Fibroblast of the conjunctiva (primary cell): ENCODE data around the gene FOXC2.
A peak's percentile ranks its signal among the peaks of the same experiment; 100 is the strongest.

Source experiments
- DNase-seq: peaks from one replicate; pipeline ENCODE4 v3.0.0-alpha.2; 2010; ENCODE audit warnings: low read depth

FOXC2 gene

DNA sequence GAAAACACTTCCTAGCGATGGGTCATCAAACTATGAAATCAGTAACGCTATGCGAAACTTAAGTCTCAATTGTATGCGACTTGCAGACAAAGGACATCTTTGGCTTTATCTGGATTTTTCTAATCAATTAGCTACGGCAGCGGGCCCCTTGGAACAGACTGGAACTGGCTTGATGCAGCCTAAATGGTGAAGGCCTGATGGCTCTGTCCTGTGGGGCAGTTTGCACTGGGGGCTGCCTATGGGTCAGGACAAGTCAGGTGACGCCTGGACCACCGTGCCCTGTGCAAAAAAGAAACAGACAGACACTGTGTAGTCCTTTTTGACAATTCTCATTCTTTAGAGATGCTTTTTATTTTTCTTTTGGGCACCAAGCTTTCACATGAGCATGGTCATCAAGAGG is 33.6 kb upstream of the FOXC2 start:
- no peak for DNase-seq

DNA sequence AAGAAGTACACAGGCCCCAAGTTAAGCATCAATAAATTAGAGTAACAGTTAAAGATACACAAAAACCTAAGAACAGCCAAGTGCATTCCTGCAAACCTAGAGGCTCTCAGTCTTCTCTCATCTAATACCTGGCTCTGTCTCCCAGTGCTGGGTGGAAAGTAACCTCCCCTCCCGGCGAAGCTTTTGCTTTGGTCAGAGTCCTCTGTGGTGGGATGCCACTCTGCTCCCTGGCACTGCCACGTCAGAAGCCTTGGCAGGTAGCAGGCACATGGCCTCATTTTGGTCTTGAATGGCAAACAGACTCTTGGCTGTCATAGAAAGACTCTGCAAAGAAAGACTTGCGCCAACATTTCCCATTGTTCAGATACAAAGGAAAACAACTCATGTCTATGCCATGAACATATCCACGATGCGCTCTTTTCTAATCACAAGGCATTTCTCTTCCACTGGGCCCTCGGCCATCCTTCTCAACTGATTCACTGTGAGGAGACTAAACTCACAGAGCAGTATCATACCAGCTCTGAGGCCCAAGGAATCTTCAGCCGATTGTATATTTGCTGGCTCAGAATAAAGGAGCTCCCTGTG is 32.8 kb upstream of the FOXC2 start:
- no peak for DNase-seq

DNA sequence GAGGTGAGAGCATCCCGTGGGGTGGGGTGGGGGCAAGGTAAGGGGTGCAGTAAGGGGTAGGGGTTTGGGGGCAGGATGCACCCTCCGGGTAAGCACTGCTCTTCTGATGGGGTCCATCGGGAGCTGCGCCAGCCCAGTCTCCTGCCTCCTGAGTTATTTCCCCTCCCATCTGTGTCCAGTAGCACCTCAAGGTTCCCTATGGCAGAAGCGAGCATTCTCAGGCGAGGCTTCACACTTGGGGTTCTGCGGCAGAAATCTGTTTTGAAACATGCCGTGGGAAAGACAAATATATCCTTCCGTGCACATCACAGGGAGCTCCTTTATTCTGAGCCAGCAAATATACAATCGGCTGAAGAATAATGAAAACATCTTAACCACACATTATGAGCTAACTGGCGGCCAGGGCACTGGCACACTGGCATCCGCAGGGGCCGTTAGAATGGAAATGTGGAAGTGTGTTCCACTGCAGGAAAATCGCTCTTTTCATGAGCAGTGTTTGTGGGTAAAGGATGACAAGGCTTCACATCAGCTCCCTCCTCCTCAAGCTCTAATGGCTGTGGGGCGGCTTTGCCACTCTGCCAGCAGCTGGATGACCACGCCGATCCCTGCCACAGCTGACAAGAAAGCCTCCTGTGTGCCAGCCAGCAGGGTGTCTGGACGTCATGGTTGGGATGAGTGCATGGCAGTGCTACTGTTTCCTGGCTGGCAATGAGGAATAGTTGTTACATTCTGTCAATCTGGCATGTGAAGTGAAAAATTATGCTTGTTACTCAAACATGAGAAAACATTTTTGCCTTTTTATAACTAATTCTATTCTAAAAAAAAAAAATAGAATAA is 31.6 kb upstream of the FOXC2 start:
- DNase-seq: no peak

DNA sequence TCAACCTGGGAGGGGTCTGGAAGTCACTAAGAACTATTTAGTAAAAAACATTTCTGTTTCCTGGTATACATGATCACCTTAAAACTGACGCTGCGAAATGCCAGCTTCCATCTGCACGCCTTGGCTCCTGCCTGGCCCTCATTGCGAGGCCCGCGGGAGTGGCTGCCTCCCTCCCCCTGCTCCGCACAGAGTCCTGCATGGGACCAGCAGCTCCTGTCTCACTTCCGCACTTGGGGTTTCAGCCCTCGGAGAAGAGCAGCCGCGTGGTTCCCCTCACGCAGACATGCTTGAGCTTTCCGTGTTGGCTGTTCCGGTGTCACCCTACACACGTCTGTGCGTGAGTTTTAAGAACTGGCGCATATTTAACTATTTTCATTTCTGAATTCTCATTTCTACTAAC is 30.0 kb upstream of the FOXC2 start:
- no peak for DNase-seq

DNA sequence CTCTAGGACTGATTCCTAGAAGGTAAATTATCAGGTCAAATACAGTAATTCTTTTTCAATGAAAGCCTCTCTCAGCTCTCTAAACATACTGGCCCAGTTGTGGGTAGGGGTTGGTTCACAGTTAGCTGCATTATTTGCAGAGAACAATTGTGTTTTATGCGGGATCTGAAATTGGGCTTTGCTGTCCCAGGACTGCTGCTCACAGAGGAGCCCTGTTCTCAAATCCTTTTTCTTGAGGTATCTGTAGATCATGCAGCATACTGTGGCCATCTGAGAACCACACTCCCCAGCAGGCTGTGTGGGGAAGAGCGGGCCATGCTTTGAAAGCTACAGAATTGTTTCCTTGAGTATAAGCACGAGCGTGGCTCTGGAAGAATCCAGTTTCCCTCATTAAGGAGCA is 29.1 kb upstream of the FOXC2 start:
- DNase-seq: no peak

DNA sequence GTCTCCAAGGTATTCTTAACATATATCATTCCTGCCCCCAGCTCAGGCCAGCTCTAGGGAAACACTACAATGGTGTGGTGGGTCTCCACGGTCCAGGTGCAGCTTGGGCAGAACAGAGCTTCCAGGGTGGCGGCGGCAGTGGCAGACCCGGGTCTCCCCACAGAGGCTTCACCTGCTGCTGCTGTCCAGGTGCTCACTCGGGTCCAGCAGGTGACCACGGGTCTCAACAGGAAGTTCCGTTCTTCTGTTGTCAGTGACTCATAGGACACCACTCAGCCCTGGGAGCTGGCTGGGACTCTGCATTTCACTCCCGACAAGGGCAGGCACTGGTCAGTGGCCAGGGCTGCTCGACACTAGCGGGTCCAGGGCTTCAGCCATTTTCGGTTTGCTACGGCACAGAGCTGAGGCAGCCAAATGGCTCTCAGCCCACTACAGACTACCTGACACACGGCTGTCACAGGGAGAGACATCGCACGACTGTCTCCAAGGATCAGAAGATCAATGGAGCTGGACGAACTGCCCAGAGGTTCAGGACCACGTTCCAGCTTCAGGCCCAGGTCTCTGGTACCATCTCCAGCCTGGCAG is 28.3 kb upstream of the FOXC2 start:
- no peak for DNase-seq

DNA sequence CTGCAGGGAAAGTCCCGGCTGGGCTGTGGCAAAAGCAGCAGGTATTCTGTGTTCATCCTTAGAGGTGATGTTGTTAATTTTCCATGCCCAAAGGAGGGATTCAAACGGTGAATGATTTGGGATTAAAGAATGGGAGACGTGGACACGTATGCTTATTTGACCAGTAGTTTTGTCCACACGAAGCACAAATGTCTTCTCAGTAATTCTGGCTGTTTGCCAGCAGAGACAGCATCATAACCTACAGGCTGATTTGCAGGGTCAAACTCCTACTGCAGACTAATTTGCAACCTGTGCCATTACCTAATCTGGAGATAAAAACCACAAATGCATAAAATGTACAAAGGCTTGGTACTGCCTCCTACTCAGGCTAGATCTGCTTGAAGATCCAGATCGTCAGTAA is 25.7 kb upstream of the FOXC2 start:
- no peak for DNase-seq

DNA sequence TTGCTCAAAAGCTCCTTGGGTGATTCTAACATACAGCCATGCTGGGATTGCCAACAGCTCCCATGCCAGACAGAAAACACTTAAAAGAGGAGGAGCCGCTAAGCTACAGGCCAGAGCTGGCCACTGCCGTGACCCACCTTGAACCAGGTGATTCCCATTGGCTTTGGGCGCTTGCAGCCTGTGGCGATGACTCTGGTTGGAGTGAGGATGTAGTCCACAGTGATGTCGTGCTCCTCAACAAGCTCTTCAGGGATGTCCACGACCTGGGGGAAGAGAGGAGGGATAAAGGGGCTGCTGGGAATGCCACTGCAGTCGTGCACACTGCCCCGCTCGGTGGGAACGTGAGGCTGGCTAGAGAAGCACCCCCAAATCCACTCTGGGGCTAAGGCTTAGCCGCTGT is 25.1 kb upstream of the FOXC2 start:
- DNase-seq: no peak

DNA sequence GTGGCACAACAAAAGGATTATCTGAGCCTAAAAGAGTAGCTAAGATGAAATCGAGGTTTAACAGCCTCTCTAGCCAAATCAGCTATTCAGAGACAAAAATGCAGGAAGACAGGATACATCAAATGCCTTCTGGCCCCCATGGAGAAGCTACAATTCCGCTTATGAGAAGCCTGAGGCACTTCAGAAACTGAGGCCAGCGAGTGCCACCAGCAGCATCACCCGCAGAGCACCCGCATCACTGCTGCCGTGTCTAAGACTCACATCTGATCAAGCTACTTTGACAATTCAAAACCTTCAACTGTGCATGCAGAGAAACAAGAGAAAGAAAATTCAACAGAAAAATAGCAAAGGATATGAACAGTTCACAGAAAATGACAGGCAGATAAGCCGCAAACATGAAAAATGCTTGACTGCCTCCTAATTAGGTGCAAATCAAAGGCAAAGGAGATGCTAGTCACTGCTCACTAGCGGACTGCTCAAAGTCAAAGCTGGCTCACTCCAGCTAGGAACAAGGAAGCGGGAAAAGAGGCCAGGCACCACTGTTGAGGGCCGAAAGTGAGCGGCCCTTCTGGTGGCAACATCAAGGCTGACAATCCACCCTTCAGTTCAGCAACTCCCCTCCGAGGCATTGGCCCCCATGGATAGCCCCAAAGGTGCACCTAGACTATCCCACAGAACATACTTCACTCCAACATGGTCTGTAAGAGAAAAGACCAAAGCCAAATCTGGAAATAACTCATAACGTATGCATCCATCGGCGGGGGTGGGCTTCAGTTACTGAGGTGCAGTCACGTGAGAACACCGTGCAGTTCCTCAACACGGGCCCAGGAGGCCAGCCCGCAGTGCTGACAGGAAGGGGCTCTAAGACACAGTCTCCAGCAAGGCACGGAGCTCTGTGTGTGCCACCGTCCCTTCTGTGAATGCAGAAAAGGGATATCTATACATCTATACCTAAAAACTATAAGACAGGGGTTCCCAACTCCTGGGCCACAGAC is 23.6 kb upstream of the FOXC2 start:
- no peak for DNase-seq

DNA sequence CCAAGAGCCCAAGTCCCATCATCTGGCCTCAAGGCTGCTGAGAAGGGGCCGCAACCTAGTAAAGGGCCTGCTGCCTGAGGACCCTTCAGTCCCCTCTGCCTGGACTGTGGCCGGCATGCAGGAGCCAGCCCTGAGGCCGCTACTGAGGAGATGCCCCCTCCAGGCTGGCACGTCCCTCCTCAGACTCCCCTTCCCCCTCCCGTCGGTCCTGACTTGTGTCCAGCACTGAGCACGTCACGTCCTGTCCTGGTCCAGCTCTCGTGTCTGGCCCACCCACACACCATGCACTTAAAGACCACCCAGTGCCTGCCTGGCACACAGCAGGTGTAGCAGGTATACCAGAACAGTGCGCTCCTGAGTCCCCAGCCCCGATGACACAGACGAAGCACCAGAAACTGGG is 21.1 kb upstream of the FOXC2 start:
- no peak for DNase-seq

DNA sequence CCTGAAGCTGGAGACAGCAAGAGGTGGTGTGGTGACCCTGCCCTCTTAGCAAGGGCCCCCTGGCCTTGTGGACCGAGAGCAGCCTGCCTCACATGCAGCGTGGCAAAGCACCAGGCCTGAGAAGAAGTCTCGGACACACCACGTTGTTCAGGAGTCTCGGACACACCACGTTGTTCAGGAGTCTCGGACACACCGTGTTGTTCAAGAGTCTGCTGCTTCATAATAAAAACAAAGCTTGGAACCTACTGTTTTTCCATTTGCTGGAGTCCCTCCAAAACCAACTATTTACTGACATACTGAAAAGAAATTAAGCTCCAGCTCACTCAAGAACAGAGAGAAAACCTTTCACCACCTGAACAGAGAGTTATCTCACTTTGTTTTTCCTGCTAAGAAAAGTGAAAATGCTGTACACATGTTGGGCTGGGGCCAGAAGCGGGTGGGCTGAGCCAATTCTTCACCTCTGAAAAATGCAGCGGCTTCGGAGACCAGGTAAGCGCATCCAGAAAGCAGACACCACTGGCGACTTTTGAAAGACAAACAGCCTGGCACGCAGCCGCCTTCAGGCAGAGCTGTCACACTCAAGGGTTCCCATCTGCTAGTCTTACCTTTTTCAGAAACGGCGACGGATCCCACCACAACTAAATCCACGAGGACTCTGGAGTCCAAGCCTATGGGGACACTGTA is 20.5 kb upstream of the FOXC2 start:
- DNase-seq: no peak

DNA sequence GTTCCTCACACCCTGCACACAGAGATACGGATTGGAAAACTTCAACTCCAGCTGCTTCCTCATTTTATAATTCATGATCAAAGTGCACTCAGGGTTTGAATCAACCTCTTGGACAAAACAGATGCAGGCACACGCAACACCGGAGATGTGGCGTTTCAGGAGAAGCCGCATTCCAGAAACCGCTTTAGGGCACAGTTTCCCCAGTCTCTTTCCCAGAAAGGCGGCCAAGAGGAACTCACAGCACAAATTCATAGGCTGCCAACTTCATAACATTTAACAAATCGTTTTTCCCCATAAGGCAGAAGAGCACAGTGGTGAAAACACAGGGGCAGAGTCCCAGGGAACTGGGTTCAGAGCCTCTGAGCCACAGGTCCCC is 20.0 kb upstream of the FOXC2 start:
- no peak for DNase-seq

DNA sequence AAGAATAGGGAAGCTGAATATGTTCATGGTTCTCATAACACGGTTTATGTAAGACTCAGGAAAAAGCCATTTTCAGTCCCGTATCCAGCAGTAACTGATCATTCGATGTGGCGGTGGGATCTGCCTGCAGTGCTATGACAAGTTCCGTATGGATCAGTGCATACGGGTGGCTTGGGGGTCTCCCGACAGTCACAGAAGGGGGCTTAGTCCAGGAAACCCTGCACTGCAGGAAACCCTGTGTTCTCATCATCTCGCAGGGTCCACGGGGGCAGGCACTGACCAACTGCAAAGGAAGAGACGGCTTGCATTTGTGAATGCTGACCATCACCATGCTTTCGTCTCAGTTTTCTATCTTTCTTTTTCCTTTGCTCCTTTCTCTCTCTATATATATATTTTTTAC is 19.3 kb upstream of the FOXC2 start:
- no peak for DNase-seq

DNA sequence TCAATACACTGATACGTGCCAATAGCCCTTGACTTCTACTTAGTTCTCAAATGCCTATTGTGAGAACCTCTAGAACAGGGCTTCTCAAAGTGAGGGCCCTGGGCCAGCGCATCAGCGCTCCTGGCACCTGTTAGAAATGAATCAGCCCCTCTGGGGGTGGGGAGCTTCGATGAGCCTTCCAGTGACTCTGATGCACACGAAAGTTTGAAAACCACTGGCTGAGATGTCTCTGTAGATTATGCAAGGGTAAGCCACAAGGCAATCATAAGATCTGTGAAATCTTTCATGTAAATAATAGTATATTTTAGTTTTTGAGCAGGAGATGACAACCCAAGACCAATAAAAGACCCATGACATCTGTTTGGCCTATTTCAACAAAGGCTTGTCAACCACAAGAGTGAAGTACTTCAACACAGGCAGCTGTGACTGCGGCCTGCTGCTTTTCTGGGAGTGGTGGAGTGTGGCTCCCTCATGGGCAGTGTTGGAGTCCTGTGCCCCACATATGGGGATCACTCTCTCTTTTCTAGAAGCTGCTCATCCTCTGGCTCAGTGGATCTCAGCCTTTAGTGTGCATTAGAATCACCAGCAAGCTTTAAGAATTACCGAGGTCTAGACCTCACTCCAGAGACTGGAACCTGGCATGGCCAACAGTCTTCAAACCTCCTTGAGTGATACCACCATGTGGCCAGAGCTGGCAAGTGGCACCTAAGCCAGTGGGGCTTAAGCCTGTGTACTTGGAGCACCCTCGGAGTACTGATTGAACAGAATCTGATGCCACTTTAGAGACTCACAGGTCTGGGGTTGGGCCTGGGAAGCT is 17.3 kb upstream of the FOXC2 start:
- no peak for DNase-seq

DNA sequence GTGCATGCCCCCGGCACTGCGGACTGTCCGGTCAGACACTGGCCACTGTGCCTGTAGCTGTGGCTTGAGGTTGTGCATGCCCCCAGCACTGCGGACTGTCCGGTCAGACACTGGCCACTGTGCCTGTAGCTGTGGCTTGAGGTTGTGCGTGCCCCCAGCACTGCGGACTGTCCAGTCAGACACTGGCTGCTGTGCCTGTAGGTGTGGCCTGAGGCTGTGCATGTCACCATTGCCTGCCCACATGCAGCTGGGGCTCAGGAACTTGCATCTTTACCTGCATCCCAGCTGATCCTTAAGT is 16.8 kb upstream of the FOXC2 start:
- DNase-seq: no peak

DNA sequence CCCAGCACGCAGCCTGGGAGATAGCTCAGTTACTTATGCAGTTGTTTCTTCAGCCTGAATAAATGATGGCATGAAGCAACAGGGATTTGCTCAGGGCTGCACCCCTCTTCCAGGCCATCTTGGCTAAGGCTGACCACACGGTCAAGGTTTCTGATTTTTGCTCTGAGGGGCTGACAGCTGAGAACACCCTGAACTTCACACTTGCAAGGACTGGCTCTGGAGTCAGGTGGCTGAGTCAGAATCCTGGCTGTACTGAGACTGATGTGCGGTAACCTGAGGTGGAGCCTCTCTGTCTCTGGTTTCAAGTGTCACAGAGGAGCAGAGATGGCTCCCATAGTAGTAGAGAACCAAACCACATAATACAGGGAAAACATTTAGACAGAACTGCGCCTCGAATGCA is 16.3 kb upstream of the FOXC2 start:
- no peak for DNase-seq

DNA sequence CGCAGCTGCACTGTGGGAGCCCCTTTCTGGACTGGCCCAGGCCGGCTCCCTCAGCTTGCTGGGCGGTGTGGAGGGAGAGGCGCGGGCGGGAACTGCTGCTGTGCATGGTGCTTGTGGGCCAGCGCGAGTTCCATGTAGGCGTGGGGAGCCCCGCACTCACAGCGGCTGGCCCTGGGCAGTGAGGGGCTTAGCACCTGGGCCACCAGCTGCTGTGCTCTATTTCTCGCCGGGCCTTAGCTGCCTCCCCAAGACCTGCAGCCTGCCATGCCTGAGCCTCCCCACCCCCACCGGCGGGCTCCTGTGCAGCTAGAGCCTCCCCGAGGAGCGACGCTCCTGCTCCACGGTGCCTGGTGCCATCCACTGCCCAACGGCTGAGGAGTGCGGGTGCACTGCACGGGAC is 13.3 kb upstream of the FOXC2 start:
- no peak for DNase-seq

DNA sequence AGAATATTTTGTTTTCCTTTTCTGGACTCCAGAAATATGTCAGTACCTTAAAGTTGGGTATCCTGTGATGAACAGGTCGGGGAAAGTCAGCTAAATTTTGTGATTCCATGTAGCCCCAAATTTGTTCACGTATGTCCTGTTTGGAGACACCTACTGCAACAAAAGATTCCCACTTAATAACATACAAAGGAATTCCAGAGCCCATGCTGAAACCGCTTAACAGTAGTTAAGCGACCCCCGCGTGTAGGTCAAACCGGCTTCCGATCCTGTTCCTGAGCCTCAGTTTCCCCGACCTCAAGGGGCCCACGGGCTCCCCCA is 12.1 kb upstream of the FOXC2 start:
- DNase-seq: no peak

DNA sequence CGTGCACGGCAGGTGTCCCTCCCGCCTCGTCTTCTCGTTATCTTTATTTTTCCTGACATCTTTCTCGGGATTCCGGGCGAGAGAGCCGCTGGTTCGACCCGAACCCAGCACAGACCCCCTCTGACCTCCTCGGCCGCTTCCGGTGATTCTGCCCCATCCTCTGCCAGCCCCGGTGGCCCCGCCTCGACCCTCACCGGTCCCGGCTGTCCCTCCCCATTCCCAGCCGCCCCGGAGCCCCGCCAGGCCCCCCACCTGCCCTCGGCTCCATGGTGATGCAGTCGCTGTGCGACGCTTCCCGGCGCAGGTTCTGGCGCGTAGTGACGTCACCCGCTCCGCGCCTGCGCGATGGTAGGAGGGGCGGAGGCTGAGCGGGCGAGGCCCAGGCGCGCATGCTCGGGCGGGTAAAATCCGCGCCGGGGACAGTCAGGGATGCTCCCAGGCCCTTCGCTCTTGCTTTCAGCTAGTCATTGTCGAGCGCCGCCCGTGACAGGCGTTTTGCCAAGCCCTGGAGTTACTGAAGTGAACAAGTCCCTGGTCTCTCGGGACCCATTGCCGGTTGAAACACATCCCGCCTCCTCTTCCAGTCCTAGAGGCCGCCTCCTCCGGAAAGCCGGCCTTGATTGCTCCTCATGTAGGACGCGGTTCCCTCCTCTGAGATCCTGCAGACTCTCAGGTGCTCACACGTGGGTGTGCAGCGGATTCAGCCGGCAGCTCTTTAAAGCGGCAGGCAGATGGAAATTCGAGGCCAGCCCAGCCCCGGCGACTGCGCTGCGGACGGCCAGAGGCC is 11.5 kb upstream of the FOXC2 start, which contains the start of gene MTHFSD:
Gene MTHFSD (minus strand): TSS at position 319 of the 787 bp plus-strand sequence. CDS start 51 bp downstream, at position 268.
- peak; percentile 84 for DNase-seq

DNA sequence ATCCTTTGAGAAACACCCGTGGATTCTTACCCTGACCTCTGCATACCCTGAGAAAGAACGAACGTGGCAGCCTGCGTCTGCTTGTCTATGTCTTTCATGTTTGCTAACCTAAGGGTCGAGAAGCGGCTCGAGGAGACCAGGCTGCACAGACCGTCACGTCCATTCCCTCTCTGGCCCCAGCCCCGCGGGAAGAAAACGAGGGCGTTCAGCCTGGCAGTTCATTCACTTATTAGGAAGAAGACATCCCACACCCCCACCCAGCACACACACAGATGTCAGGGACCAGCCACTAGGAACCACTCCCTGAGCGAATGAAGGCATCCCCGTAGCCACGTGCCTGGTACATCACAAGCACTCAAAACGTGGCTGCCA is 10.9 kb upstream of the FOXC2 start:
- DNase-seq: no peak

DNA sequence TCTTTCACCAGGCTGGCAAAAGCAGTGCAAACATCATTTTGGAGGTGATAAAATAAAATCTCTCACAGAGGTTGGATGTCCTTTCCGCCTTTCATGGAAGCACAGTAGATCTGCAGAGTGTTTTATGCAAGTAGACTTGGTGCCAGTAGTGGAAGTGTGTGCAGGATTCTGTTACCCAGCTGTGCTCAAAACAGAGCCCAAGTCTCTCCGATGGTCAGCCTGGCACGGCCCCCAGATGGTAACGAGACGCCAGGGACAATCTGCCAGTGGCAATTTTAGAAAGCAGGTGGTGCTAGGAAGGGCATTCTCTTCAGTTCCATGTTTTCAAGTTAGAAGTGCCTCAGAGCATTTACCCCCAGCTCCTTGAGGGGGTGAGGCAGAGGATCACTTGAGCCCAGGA is 10.1 kb upstream of the FOXC2 start:
- DNase-seq: no peak
